ENCODE data around the gene CDKL1. TPM values are rescaled to one million over a fixed set of nuclear protein-coding genes. Genes with fewer than 3 reads are reported as not detected.

Gene CDKL1
- total RNA-seq, 2 donors from 2014 or later: 16.2 to 36.2 TPM

DNA sequence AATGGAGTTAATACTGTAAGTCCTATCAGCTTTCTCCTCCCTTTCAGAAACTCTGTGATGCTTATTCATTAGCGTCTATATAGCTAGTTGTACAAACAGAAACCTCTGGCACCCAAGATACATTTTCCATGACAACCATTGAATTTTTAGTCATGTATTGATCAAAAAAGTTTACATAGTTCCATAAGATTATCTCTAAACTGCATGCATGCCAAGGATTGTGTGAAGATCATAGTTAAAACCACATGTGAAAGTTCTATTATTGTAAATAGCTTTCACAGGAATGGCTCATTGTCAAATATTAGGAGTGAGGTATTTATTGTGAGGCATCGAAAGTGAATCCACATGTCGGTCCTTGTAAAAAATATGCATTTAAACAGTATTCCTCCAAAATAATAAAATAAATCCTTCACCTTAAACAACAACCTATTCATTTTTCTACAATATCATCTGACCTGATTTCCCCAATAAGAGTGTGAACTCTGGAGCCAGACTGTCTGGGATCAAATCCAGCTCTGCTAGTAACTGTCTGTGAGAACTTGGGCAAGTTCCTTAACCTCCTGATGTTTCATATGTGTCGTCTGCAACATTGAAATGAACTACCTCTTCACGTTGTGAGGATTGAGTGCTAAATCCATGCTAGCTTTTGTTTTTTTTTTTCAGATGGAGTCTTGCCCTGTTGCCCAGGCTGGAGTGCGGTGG, 10.6 kb upstream of the CDKL1 start:
- Histone ChIP-seq H3K4me3 (no peak overlapping the region), H3K9ac (ENCODE audit: low read depth in 2 of 2, low read length in 2 of 2) (no peak overlapping the region), H3K4me1 (no peaks in the 10 kb centered on the region), H3K27me3 (no peaks in the 10 kb centered on the region), H3K36me3 (no peaks in the 10 kb centered on the region), H3K9me3 (no peaks in the 10 kb centered on the region), H3K27ac (no peak overlapping the region)
- TF ChIP-seq, protein P1, sequence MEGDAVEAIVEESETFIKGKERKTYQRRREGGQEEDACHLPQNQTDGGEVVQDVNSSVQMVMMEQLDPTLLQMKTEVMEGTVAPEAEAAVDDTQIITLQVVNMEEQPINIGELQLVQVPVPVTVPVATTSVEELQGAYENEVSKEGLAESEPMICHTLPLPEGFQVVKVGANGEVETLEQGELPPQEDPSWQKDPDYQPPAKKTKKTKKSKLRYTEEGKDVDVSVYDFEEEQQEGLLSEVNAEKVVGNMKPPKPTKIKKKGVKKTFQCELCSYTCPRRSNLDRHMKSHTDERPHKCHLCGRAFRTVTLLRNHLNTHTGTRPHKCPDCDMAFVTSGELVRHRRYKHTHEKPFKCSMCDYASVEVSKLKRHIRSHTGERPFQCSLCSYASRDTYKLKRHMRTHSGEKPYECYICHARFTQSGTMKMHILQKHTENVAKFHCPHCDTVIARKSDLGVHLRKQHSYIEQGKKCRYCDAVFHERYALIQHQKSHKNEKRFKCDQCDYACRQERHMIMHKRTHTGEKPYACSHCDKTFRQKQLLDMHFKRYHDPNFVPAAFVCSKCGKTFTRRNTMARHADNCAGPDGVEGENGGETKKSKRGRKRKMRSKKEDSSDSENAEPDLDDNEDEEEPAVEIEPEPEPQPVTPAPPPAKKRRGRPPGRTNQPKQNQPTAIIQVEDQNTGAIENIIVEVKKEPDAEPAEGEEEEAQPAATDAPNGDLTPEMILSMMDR (IDR thresholded peaks at IDR 0.05): no peak
- intact Hi-C loops (cut with DNase I): no loop called here
- no peak for DNase-seq

DNA sequence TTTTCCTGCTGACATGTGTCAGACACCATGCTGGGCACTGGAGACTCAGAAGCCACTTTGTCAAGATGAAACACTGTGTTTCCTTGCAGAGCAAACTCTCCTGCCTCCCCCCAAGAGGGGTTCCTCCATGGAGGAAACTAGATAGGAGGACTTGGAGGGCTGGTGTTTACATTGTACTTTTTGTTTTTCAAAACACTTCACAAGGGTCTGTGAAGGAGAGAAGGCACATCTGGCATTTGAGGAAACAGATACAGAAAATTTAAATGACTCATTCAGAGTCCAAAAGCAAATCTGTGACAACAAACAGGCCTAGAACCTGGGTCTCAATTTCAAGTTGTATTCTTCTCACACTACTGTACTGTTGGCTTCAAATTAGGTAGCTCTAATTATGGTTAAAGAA, 6.7 kb upstream of the CDKL1 start:
- DNase-seq: no peak
- no peaks in the 10 kb centered on the region for H3K36me3 ChIP-seq
- intact Hi-C loops (cut with DNase I): no loop called here
- H3K4me1 ChIP-seq: no peaks in the 10 kb centered on the region
- H3K9ac ChIP-seq (ENCODE audit: low read depth in 2 of 2, low read length in 2 of 2): no peak overlapping the region
- no peak overlapping the region for H3K27ac ChIP-seq
- H3K9me3 ChIP-seq: no peaks in the 10 kb centered on the region
- no peak overlapping the region for H3K4me3 ChIP-seq
- TF ChIP-seq, protein P1 (IDR thresholded peaks at IDR 0.05): no peak
- H3K27me3 ChIP-seq: no peaks in the 10 kb centered on the region

DNA sequence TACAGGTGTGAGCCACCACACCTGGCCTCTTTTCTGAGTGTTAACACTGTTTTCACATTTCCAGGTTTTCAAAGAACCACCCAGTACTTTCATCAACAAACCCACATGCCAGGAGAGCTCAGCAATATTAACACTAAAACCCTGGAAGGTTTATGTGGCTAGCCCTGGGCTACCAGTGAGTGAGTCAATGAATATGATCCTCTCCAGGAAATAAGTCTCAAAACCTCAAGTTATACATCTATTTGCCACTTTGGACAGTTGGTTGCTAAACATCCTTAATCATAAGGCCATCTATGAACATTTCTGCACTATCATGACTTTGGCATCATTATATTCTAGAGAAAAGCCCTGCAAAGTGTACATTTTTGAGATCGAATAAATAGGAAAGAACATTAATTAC, 6.3 kb upstream of the CDKL1 start:
- H3K27ac ChIP-seq: no peak overlapping the region
- H3K4me3 ChIP-seq: no peak overlapping the region
- no peaks in the 10 kb centered on the region for H3K27me3 ChIP-seq
- no peak for DNase-seq
- TF ChIP-seq, protein P1 (IDR thresholded peaks at IDR 0.05): no peak
- H3K9ac ChIP-seq (ENCODE audit: low read depth in 2 of 2, low read length in 2 of 2): no peak overlapping the region
- no peaks in the 10 kb centered on the region for H3K36me3 ChIP-seq
- intact Hi-C loops (cut with DNase I): no loop called here
- H3K9me3 ChIP-seq: no peaks in the 10 kb centered on the region
- H3K4me1 ChIP-seq: no peaks in the 10 kb centered on the region

DNA sequence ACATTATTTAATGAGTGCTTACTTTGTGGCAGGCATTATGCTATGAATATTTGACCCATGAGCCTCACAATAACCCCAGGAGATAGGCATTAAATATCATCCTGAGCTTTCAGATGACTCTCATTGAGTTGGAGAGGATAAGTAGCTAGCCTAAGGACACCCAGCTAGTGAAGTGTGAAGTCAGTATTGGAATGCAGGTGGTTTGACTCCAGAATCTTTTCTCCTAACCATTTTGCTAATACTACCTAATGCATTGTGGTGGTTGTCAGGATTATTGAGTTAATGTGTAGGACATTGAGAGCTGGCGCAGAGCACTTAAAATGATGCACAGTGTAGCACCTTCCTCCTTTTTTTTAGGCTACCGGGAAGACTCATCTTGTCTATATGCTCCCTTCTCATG, 3.8 kb upstream of the CDKL1 start:
- DNase-seq: no peak
- H3K36me3 ChIP-seq: no peaks in the 10 kb centered on the region
- no peaks in the 10 kb centered on the region for H3K9me3 ChIP-seq
- intact Hi-C loops (cut with DNase I): no loop called here
- no peak overlapping the region for H3K4me3 ChIP-seq
- TF ChIP-seq, protein P1 (IDR thresholded peaks at IDR 0.05): no peak
- H3K27ac ChIP-seq: no peak overlapping the region
- no peak overlapping the region for H3K9ac ChIP-seq (ENCODE audit: low read depth in 2 of 2, low read length in 2 of 2)
- H3K27me3 ChIP-seq: no peaks in the 10 kb centered on the region
- no peaks in the 10 kb centered on the region for H3K4me1 ChIP-seq

DNA sequence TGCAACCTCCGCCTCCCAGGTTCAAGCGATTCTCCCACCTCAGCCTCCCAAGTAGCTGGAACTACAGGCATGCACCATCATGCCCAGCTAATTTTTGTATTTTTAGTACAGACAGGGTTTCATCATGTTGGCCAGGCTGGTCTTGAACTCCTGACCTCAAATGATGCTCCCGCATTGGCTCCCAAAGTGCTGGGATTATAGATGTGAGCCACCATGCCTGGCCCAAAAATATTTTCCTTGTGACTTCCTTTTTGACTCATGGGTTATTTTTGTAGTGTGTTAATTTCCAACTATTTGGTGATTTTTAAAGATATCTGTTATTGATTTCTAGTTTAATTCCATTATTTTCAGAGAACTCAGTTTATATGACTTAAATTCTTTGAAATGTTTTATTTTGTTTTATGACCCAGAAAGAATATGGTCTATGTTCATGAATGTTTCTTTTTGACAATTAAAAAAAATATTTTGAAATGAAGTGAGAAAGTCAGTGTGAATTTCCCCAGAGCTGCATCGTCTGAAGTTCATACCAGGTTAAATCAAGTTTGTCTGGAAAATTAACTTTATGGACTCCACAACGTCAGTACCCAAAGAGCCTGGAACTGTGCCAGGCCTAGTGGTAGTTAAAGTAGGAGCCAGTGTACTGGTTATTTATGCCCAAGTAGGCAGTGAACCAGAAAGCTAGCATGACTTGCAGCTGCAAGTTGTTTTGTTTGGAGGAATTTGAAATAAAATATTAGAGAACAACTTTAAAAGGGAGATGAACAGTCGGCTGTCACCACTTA, 2.8 kb upstream of the CDKL1 start:
- H3K4me3 ChIP-seq: no peak overlapping the region
- no peaks in the 10 kb centered on the region for H3K27me3 ChIP-seq
- TF ChIP-seq, protein P1 (IDR thresholded peaks at IDR 0.05): no peak
- no peak overlapping the region for H3K27ac ChIP-seq
- peak; percentile 80 for DNase-seq
- H3K9ac ChIP-seq (ENCODE audit: low read depth in 2 of 2, low read length in 2 of 2): no peak overlapping the region
- intact Hi-C loops (cut with DNase I): no loop called here
- H3K4me1 ChIP-seq: no peaks in the 10 kb centered on the region
- no peaks in the 10 kb centered on the region for H3K9me3 ChIP-seq
- H3K36me3 ChIP-seq: no peaks in the 10 kb centered on the region

All from colonic mucosa (tissue), 4 donors.